NCI-H2081 (cell line): ENCODE results near the gene LRWD1.

Experiments used
- DNase-seq, 2 experiments: peaks; one replicate each; lab custom pipeline; 2025; lab: John Stamatoyannopoulos, UW

Gene LRWD1

DNA sequence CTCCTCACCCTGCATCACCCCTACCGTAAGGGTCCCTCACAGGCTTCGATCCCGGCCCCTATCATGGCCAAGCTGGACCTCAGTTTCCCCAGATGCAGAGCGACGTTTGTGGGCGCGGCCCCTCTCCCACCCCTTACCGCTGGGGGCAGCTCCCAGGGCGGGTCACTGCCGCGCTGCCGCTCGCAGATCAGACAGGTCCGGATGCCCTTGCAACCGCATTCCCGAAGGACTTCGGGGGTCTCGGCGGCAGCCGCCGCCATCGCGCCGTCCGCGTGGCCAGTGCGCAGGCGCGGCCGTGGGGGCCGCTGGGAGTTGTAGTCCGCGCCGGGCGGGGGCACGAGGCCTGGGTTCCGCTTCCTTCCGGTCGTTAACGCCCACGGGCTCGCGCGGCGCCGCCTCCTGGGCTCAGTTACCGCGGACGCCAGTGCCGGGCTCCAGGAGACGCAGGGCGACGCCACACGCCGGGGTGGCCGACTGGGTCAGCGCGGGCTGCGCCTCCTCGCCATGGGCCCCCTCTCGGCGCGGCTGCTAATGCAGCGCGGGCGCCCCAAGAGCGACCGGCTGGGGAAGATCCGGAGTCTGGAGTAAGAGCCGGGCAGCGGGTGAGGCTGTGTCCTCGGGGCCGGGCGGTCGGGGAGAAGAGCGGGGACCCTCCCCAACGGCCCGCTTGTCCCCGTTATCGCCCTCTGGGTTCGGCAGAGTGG lies at the start of gene LRWD1, which contains the start of gene ALKBH4:
Gene LRWD1, plus strand, starts transcription at position 408 of the 704 bp plus-strand sequence. Its CDS starts 97 bp downstream, at position 505.
Gene ALKBH4, minus strand, starts transcription at position 287 of the 704 bp plus-strand sequence. Its CDS starts 27 bp downstream, at position 260.
- peak; percentile 92 to 94 for DNase-seq

DNA sequence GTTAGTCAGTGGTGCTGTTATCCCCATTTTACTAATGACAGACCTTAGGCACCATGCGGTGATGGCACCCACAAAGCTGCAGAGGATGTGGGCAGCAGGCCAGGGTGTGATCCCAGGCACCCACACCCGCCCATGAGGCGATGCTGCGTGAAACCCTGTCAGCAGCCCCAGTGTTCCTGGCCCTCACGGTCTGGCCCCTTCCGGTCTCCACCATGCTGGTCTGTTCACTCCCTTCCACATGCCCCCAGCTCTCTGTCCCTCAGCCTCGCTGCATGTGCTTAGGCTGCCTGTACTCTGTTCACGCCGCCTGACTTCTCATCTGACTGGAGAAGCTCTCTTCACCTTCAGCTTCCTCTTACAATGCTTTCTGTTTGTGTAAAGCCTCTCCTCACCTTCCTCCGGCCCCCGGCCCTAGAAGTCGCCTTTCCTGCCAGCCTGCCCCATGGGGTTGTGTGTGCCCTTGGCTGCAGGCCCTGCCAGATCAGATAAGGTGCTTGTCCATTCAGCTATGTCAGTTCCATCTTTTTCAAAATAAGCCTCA lies 49.0 kb upstream of the LRWD1 start:
- DNase-seq, result no peak

DNA sequence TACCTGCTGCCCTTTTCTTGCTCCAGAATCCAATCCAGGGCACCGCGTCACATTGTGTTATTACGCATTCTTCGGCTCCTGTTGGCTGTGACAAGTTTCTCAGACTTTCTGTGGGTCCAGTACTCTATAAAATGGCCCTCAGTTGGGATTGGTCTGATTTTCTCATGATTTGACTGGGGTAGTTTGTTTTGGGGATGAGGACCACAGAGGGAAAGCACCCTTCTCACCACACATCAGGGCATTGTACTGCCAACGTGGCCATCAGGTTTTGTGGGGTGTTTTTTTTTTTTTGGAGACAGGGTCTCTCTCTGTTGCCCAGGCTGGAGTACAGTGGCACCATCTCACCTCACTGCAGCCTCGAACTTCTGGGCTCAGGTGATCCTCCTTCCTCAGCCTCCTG lies 48.4 kb upstream of the LRWD1 start:
- DNase-seq, result no peak

DNA sequence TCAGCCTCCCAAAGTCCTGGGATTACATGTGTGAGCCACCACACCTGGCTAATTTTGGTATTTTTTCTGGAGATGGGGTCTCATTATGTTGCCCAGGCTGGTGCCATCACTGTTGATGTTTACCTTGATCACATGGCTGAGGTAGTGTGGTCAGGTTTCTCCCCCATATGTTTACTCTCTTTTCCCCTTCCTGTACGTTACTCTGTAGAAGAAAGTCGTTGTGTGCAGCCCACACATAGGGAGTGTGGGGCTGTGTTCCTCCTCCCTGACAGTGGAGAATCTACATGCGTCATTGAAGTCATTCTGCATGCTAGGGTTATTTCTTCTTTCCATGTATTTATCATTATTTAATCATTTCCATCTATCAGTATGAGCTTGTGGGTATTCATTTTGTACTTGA lies 47.7 kb upstream of the LRWD1 start:
- DNase-seq, result no peak

DNA sequence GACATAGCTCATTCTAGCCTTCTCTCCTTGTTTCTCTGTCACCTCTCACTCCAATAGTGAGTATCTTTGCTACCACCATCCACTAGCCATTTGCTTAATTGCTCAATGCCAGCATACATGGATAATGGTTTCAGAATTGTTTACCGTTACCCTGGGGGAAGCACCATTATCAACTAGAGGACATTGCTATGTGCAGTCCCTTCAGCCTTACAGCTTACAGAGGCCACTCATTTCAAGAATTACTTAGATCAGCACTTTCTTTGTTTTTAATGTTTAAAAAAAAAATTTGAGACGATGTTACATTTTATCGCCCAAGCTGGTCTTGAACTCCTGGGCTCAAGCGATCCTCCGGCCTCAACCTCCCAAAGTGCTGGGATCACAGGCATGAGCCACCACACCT lies 46.2 kb upstream of the LRWD1 start:
- DNase-seq, result no peak

DNA sequence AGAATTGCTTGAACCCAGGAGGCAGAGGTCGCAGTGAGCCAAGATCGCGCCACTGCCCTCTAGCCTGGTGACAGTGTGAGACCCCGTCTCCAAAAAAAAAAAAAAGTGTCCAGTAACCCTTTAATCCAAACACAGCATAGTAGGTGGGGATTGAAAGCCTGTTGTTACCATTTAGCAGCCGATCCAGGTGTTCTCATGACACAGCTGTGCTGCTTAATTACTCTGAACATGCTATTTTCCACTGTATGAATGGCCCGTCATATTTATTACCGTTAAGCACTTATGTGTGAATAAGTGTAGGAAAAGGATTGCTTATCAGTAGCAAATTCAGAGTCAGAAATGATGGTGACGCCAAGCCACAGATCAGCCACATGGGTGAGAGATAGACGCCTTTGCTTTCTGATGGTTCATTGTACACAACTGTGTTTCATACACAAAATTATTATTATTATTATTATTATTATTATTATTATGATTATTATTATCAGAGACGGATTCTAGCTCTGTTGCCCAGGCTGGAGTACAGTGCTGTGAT lies 43.0 kb upstream of the LRWD1 start:
- no peak for DNase-seq

DNA sequence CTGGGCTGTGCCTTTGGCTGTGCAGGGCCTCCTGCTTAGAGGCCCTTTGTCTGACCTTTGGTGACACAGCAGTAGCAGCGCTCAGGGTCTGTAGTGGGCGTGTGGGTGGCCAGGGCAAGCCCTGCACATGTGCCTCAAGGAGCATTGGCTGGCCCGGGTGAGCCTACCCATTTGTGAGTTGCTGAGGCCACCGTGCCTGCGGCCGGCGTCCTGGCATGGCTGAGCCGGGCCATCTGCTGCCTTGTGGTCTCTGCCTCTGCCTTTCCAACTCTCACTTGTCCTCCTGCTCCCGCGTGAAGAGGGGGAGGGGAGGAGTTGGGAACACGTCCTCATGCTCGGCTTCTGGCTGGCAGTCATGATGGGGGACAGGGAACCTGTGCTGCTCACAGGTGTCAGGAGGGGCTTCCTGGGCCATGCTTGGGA lies 40.6 kb upstream of the LRWD1 start:
- DNase-seq, result no peak

DNA sequence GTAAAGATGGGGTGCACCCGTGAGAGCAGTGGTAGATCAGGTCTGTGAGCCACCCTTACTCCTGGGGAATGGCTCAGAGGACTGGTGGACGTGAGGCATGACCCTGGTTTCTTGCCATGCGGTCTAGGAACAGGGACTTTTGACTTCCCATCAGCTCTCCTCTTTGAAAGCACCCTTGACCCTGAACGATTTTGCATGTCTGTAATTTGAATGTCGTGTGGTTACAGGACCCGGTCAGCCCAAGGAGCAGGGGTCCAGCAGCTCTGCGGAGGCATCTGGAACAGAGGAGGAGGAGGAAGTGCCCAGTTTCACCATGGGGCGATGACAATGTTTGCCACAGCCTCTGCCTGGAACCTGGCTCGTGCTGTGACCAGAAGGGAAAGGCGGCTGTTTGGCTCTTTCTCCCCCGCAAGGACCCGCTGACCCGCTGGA lies 40.0 kb upstream of the LRWD1 start:
- DNase-seq, result no peak

DNA sequence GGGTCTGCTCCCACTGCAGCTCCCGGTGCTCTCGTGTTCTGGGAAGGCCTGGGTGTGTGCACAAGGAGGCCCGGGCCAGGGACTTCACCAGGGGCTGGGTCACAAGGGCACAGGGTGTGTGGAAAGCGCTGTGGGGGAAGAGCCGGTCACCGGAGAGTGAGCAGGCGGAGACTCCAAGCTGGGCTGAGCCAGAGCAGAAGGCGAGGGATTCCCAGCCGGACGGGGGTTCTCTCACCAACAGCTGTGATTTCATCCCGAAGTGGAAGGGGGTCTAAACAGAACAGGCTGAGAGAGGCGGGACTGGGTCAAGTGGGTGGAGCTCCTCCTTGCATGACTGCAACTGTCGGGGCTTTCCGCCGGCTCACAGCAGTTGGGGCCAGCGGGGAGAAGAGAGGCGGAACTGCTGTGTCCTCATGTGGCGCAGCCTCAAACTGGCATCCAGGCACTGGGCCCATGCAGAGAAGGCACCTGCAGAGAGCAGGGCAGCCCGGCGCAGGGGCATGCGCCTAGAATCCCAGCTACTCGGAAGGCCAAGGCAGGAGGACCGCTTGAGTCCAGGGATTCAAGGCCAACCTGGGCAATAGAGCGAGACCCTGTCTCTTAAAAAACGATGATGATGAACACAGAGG lies 39.0 kb upstream of the LRWD1 start:
- DNase-seq, result no peak

DNA sequence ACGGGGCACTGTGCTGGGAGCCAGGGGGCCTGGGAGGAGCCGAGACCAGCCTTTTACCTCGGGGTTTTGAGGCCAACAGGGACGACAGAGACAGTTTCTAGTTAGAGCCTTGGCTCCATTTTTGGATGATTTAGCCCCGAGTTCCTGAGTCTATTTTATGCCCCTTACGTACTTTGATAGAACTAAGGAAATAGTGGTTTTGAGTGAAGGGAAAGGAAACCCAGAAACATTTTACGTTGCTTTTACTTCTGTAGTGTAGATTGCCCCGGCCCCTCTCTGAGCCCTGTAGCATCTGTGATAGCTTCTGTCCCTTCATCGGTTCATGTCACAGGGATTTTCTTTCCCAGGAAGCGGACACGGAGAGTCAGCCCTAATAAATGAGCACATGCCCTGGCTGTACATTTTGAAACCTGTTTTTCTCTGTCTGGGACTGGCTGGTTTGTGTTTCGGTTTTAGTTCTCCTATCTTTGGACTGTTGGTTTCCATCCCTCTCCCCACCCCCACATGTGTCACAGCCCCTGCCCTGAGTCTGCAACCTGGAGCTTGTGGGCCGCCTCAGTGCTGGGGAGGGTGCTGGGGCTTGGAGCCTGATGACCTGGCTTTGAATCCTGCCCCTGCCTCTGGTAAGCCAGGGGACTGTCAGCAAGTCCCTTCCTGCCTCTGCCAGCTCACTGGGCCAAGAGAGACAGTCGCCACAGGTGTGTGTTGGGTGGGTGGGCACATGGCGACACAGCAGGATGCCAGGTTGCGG lies 38.3 kb upstream of the LRWD1 start:
- no peak for DNase-seq

DNA sequence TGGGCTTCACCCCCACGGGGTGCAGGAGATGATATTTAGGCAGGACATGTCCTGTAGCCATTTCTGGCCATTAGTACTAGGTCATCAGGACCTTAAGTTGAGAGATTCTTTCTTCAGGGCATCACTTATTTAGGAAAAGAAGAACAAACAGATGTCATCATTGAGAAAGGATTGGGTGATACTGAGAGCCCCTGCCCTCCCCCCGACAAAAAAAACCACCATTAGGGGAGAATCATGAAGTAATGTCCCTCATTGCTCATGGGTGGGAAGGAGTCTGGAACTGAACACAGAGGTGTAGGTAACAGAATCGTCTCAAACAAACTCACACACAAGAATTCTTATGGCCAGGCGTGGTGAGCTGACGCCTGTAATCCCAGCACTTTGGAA lies 37.8 kb upstream of the LRWD1 start:
- DNase-seq, result no peak

DNA sequence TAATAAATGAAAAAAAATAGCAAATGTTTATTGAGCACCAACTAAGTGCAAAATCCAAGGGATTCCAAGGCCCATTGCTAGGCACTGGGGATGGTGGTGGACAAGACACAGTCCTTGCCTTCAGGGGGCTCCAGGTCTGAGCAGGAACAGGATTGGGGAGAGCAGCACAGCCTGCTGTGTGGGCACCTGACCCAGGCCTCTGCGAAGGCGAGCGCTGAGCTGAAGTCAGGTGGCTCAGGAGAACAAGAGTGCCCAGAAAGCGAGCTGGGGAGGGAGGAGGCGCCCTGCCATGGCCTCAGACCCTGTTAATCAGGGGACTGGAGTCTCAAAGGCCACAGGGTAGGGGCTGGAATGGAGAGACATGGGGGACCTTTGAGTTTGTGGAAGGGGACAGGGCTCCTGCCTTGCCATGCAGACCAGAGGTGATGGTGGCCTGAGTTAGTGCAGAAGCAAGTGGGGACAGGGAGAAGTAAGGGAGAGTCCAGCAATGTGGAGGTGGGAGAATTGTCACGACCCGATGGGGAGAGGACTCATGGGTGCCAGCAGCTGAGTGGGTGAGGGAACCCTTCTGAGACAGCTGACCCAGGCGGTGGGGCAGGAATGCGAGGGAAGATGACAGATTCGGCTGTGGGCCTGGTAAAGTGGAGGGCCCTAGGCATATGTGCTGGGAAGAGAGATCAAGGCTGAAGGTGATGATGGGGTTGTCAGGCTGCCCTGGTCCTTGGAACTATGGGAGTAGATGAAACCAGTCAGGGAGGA lies 35.5 kb upstream of the LRWD1 start:
- no peak for DNase-seq

DNA sequence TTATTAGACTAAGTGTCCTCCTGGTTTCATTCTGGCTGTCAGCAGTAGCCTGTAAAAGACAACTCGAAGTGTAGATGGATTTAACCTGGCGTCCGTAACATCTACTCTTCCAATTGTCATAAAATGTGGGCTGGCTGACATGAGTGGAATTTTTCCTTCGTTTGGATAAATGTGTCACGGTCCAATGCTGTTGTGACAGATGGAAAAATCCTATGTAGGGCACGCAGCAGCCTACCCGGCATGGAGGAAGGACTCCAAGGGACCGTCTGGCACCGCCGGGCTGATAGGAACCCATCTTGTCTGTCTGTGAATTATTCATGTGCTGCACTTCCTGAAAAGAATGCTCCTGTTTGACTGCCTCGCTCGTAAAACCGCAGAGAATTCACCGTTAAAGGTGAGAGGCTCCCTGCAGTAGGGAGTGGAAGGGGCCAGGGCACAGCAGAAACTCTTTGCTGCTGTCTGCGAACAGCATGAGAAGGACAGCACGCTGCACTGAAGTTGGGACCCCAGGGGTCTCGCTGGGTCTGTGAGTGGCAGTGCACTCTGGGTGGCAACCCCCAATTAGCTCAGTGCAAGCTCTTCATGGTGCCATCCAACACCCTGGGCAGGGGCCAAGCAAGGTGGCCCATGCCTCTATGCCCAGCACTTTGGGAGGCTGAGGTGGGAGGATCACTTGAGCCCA lies 33.0 kb upstream of the LRWD1 start:
- peak in 1 of 2 experiments; percentile 33 for DNase-seq

DNA sequence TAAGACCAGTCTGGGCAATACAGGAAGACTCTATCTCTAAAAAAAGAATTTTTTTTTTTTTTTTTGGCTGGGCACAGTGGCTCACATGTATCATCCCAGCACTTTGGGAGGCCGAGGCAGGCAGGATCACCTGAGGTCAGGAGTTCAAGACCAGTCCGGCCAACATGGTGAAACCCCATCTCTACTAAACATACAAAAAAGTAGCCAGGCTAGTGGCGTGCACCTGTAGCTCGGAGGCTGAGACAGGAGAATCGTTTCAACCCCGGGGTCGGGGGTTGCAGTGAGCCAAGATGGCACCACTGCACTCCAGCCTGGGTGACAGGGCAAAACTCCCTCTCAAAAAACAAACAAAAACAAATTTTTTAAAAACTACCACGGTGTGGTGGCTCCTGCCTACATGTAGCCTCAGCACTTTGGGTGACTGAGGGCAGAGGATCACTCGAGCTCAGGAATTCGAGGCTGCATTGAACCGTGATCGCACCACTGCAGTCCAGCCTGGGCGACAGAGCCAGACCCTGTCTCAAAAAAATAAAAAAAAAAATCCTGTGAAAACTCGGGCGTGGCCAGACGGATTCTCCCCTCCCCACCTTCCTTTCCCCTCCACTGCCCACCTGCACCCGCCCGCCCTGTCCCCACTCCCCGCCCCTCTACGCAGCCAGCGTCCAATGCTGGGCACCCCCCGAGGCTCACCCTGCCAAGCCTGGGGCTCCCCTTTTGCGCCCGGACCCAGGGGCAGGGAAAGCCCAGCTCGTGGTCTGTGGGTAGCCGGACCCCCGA lies 32.2 kb upstream of the LRWD1 start:
- DNase-seq, result no peak

DNA sequence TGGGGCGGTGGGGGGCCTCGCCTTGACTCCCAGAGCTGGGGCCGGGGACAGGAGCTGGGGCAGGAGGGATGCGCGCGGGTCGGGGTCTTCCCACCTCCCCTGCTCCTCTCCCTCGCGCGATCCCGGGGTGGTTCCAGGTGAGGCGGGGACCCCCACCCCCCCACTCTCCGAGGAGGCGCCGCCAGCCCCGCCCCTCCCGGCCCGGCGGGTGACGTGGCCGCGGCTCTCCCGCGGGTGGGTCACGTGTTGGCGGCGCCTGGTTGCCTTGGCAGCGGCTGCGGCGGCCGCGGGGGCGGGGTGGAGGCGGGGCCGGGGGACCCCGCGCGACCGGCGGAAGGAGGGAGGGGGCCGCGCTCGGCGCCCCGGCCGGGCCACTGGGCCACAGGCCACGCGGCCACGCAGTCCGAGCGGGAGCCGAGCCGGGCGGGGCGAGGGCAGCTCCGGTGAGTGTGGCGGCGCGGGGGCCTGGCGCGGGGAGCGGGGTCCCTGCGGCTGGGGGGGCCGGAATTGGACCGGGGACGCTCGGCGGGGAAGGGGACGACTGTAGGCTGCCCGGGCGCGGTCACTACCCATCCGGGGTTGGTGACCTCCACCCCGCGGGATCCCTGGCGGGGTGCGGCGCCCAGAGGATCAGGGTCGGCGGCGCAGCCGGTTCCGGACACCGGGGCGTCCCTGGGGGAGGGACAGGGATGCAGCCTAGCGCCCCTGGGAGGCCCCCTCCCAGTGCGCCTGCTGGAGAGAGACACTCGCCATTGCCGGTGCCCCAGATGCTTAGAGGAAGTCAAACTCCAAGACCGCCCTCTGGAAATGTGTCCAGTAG lies 31.4 kb upstream of the LRWD1 start, which contains the start of gene ORAI2:
Gene ORAI2, plus strand, starts transcription at position 357 of the 820 bp plus-strand sequence. CDS start 5,382 bp downstream, outside the sequence.
- DNase-seq, result peak; percentile 75 to 79

DNA sequence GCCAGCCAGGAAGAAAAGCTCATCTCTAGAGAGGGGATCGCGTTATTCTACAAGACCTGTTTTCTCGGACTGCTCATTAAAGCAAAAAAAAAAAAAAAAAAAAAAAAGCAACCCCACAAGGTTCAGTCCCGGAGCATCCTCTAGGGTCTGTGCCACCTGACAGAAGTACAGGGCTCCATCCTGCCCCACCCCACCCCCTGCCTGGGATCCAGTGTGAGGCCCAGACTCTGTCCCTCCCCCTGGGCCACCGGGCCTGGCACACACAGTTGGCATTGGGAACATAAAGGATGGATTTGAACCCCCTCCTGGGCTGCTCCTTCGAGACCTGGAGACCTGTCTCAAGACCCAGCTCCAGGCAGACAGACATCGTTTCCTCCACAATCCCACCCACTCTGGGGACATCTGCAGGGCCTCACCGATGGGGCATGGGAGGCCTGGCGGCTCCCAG lies 30.7 kb upstream of the LRWD1 start:
- DNase-seq, result no peak

DNA sequence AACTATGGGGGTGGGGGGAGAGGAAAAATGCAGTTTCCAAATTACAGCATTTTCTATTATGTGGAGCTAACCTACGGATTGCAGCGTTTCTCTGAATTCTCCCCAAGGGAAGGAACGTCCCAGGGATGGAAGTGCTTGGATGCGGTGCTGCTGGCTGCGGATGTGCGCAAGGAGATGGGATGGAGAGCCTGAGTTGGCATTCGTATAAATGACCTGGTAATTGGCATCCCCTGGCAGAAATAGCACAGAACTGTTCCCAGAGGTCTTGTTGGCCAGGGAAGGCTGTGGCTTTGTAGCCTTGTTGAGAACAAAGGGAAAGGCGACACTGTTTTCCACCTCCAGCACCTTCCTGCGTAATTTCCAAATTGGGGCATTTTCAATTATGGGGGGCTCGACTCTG lies 28.7 kb upstream of the LRWD1 start:
- no peak for DNase-seq

DNA sequence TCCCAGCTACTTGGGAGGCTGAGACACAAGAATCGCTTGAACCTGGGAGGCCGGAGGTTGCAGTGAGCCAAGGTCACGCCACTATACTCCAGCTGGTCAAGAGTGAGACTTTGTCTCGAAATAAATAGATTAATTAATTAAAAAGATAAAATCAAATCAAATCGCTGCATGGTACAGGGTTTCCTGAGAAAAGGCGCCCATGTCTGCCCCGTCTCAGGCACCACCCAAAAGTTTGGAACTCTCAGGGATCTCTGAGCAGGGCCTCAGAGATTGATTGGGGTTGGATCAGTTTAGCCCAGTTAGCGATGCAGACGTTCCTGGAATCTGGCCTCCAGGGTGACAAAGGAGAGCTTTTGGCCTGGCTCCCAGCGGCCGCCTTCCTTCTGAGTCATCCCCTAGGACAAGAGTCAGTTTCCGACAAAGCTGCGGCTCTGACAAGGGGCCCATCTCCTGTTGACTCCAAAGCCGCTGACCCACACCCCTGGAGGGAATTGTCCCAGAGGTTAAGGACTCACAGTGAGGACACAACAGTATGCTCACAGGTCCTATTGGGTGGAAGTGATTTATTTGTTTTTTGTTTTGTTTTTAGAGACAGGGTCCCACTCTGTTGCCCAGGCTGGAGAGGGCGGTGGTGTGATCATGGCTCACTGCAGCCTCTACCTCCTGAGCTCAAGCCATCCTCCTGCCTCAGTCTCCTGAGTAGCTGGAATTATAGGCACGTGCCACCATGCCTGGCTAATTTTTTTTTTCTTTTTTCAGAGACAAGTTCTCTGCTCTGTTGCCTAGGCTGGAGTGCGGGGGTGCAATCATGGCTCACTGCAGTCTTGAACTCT lies 24.6 kb upstream of the LRWD1 start:
- DNase-seq, result no peak
